ENCODE measurements around the gene MKI67. TPM values are rescaled to one million over a fixed set of nuclear protein-coding genes. Genes with fewer than 3 reads are reported as not detected.

The MKI67 gene
- total and polyA plus RNA-seq, 2 donors (not counting 3 experiments of a cell fraction or from before 2014, with no cell fraction given): 16.2 to 125 TPM

DNA sequence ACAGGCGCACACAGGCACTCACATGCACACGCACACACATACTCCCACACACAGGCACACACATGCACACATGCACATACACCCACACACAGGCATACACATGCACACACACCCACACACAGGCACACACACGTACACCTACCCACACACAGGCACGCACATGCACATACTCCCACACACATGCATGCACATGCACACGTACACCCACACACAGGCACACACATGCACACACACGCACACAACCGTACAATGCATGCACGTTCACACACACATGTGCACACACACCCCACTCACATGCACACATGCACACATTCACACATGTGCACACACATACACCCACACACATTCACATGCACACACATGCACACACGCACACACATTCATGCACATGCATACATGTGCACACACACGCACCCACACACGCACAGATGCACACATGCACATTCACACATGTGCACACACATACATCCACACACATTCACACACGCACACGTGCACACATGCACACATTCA, 59.3 kb downstream of the MKI67 start:
- ChIA-PET CTCF (no interaction called here), POLR2A (no interaction called here)
- H3K4me2 ChIP-seq (ENCODE audit: insufficient read depth, low read length): no peak overlapping the region
- dilution Hi-C loops (cut with MboI; ENCODE audit: extremely low pct_ligation_motif_present, low sequenced_read_pairs): no loop called here
- H3K36me3 ChIP-seq (ENCODE audit: control insufficient read depth in 2 of 2, extremely low read depth in 1 of 2, insufficient read depth in 2 of 2, low read length in 2 of 2): peaks cover 6 to 79% of the 10 kb centered on the region in 2 experiments
- TF ChIP-seq GATA2 (IDR thresholded peaks at IDR 0.05; ENCODE audit: insufficient read depth, insufficient read length, low read depth, low read length) (no peak), POLR2AphosphoS5 (IDR thresholded peaks at IDR 0.05; ENCODE audit: insufficient read depth, low read depth, low read length) (no peak)
- TF ChIP-seq, protein P1, sequence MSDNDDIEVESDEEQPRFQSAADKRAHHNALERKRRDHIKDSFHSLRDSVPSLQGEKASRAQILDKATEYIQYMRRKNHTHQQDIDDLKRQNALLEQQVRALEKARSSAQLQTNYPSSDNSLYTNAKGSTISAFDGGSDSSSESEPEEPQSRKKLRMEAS (IDR thresholded peaks at IDR 0.05; ENCODE audit: insufficient read depth, insufficient read length): no peak
- FAIRE-seq (no peak), DNase-seq (ENCODE audit: low read depth, low spot score) (no peak)
- TSS peak; percentile 13 for BruUV-seq (replicated peaks)
- no peak overlapping the region for H2AFZ ChIP-seq (ENCODE audit: low read depth, low read length)
- no peaks in the 10 kb centered on the region for H4K20me1 ChIP-seq (replicated peaks; ENCODE audit: control insufficient read depth, extremely low read depth, insufficient read depth, low read length)
- H3K4me1 ChIP-seq (ENCODE audit: control insufficient read depth, extremely low read depth, insufficient read depth, low read length): peaks cover 21% of the 10 kb centered on the region
- no peaks in the 10 kb centered on the region for H3K9me1 ChIP-seq (replicated peaks; ENCODE audit: control insufficient read depth, extremely low read depth, insufficient read depth, low read length)
- intact Hi-C loops (cut with micrococcal nuclease): no loop called here
- no peak overlapping the region for H3K4me3 ChIP-seq (replicated peaks in 1 of 3; ENCODE audit: insufficient read depth in 1 of 3, low read depth in 1 of 3, low read length in 3 of 3)
- no peaks in the 10 kb centered on the region for H3K79me2 ChIP-seq (ENCODE audit: control insufficient read depth, insufficient read depth, low read length)
- no peaks in the 10 kb centered on the region for H3K9me3 ChIP-seq (replicated peaks; ENCODE audit: control insufficient read depth, insufficient read depth, low read length)
- H3K27ac ChIP-seq (ENCODE audit: insufficient read depth, low read depth, low read length): no peak overlapping the region
- H3K9ac ChIP-seq (replicated peaks; ENCODE audit: extremely low read depth, insufficient read depth, low read length): no peak overlapping the region
- no peaks in the 10 kb centered on the region for H3K27me3 ChIP-seq (ENCODE audit: control insufficient read depth in 2 of 2, insufficient read depth in 2 of 2, low read length in 2 of 2)

DNA sequence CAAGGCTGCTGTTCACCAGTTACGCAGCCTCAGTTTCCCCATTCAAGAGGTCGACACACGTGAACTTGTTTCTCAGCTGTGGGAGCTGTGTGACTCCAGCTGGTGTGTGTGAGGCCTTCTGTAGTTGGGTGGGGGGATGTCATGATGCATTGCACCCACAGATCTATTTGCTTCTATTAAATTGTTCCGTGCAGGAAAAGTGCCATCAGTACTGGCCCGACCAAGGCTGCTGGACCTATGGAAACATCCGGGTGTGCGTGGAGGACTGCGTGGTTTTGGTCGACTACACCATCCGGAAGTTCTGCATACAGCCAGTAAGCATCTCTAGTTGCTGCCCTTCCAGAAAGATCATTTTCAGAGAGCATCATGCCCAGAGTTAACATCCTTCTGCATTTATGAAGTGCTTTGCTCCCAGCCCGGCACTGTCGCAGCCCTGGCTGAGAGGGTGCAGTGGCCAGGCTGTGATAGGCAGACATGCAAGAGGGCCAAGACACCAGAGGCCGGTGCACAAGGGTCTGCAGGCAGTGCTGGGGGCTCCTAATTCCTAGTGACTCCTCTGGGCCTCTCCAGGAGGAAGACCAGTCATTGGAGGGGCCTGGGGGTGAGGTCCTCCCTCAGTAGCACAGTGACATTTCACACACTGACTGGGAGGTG, 60.2 kb downstream of the MKI67 start:
- Histone ChIP-seq H3K4me2 (ENCODE audit: insufficient read depth, low read length) (no peak overlapping the region), H3K9me3 (replicated peaks; ENCODE audit: control insufficient read depth, insufficient read depth, low read length) (no peaks in the 10 kb centered on the region), H3K4me1 (ENCODE audit: control insufficient read depth, extremely low read depth, insufficient read depth, low read length) (peaks cover 28% of the 10 kb centered on the region), H3K79me2 (ENCODE audit: control insufficient read depth, insufficient read depth, low read length) (no peaks in the 10 kb centered on the region), H2AFZ (ENCODE audit: low read depth, low read length) (no peak overlapping the region), H3K9ac (replicated peaks; ENCODE audit: extremely low read depth, insufficient read depth, low read length) (no peak overlapping the region), H4K20me1 (replicated peaks; ENCODE audit: control insufficient read depth, extremely low read depth, insufficient read depth, low read length) (no peaks in the 10 kb centered on the region), H3K4me3 (replicated peaks in 1 of 3; ENCODE audit: insufficient read depth in 1 of 3, low read depth in 1 of 3, low read length in 3 of 3) (no peak overlapping the region), H3K9me1 (replicated peaks; ENCODE audit: control insufficient read depth, extremely low read depth, insufficient read depth, low read length) (no peaks in the 10 kb centered on the region), H3K36me3 (ENCODE audit: control insufficient read depth in 2 of 2, extremely low read depth in 1 of 2, insufficient read depth in 2 of 2, low read length in 2 of 2) (peaks cover 6 to 74% of the 10 kb centered on the region in 2 experiments), H3K27me3 (ENCODE audit: control insufficient read depth in 2 of 2, insufficient read depth in 2 of 2, low read length in 2 of 2) (no peaks in the 10 kb centered on the region), H3K27ac (ENCODE audit: insufficient read depth, low read depth, low read length) (no peak overlapping the region)
- no TSS peak for BruUV-seq (replicated peaks)
- intact Hi-C loops (cut with micrococcal nuclease) (no loop called here), dilution Hi-C loops (cut with MboI; ENCODE audit: extremely low pct_ligation_motif_present, low sequenced_read_pairs) (no loop called here)
- FAIRE-seq (no peak), DNase-seq (ENCODE audit: low read depth, low spot score) (no peak)
- ChIA-PET CTCF (no interaction called here), POLR2A (no interaction called here)
- TF ChIP-seq GATA2 (IDR thresholded peaks at IDR 0.05; ENCODE audit: insufficient read depth, insufficient read length, low read depth, low read length) (no peak), EZH2 (IDR thresholded peaks at IDR 0.05; ENCODE audit: borderline replicate concordance, low read depth, low read length, severe bottlenecking) (no peak), JUN (IDR thresholded peaks at IDR 0.05; ENCODE audit: borderline replicate concordance, insufficient read depth, insufficient read length, low read depth) (no peak), POLR2AphosphoS5 (IDR thresholded peaks at IDR 0.05; ENCODE audit: insufficient read depth, low read depth, low read length) (no peak)
- TF ChIP-seq, protein P1 (IDR thresholded peaks at IDR 0.05; ENCODE audit: insufficient read depth, insufficient read length): no peak
